ENCODE data around the gene SRP19. TPM values are rescaled to one million over a fixed set of nuclear protein-coding genes. Genes with fewer than 3 reads are reported as not detected.

The SRP19 gene
- total RNA-seq, 1 experiment from 2014 or later: 42.9 TPM

GRCh38 chr5:112820246-112820645, 40.8 kb upstream of the SRP19 start:
- TF ChIP-seq EZH2 (IDR thresholded peaks at IDR 0.05; ENCODE audit: low read length, unreplicated experiment): no peak
- TF ChIP-seq EZH2phosphoT487 (IDR thresholded peaks at IDR 0.05; ENCODE audit: borderline replicate concordance, low read length): no peak
- no peak for TF ChIP-seq CTCF (conservative IDR thresholded peaks at IDR 0.05; ENCODE audit: low read depth, low read length)
- ChIA-PET POLR2A (ENCODE audit: unreplicated experiment) (no interaction called here), CTCF (no interaction called here)
- no peaks in the 10 kb centered on the region for H3K9me3 ChIP-seq (ENCODE audit: low read length)
- H3K4me2 ChIP-seq (ENCODE audit: low read length): no peak overlapping the region
- BruUV-seq (replicated peaks): no TSS peak
- no peak overlapping the region for H3K4me3 ChIP-seq (ENCODE audit: low read length)
- peaks cover 9% of the 10 kb centered on the region for H3K4me1 ChIP-seq (ENCODE audit: insufficient read depth, low read length)
- no peak overlapping the region for H2AFZ ChIP-seq (ENCODE audit: low read length)
- H3K9ac ChIP-seq (ENCODE audit: low read length): no peak overlapping the region
- intact Hi-C loops (cut with micrococcal nuclease): no loop called here
- H3K27me3 ChIP-seq (ENCODE audit: low read length): no peaks in the 10 kb centered on the region
- DNase-seq (no peak), ATAC-seq (no peak)
- H3K9me2 ChIP-seq (replicated peaks; ENCODE audit: low read length): no peaks in the 10 kb centered on the region
- no peaks in the 10 kb centered on the region for H4K20me1 ChIP-seq (ENCODE audit: low read length)
- no peaks in the 10 kb centered on the region for H3F3A ChIP-seq (ENCODE audit: low read length, unreplicated experiment)
- H3K36me3 ChIP-seq (ENCODE audit: low read depth, low read length): no peaks in the 10 kb centered on the region
- H3K79me2 ChIP-seq (ENCODE audit: low read length): no peaks in the 10 kb centered on the region
- H3K27ac ChIP-seq (ENCODE audit: low read length): no peak overlapping the region

DNA sequence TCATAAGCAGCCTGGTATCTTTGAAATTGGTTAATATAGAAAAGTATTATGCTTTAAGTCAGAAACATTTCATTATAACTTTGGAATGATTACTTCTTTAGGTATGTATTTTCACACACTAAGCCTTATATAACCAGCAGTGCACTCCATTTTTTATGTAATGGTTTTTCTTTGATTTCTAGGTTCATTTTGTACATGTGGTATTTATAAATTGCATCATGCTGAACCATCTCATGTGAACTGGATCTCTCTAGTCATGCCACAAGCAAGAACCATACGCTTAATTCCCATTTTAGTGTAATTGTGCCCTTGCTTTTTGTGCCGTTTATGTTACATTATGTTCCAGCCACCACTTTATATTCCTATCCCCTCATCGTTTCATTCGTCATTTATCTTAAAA, 38.6 kb upstream of the SRP19 start:
- TF ChIP-seq CTCF (conservative IDR thresholded peaks at IDR 0.05; ENCODE audit: low read depth, low read length): no peak
- no peak for TF ChIP-seq EZH2phosphoT487 (IDR thresholded peaks at IDR 0.05; ENCODE audit: borderline replicate concordance, low read length)
- no peak for TF ChIP-seq EZH2 (IDR thresholded peaks at IDR 0.05; ENCODE audit: low read length, unreplicated experiment)
- Histone ChIP-seq H3K4me2 (ENCODE audit: low read length) (no peak overlapping the region), H3K27me3 (ENCODE audit: low read length) (no peaks in the 10 kb centered on the region), H3K9ac (ENCODE audit: low read length) (no peak overlapping the region), H3K4me3 (ENCODE audit: low read length) (no peak overlapping the region), H2AFZ (ENCODE audit: low read length) (no peak overlapping the region), H3K9me3 (ENCODE audit: low read length) (no peaks in the 10 kb centered on the region), H3K36me3 (ENCODE audit: low read depth, low read length) (no peaks in the 10 kb centered on the region), H3K4me1 (ENCODE audit: insufficient read depth, low read length) (peaks cover 9% of the 10 kb centered on the region), H4K20me1 (ENCODE audit: low read length) (no peaks in the 10 kb centered on the region), H3K79me2 (ENCODE audit: low read length) (no peaks in the 10 kb centered on the region), H3K9me2 (replicated peaks; ENCODE audit: low read length) (no peaks in the 10 kb centered on the region), H3F3A (ENCODE audit: low read length, unreplicated experiment) (no peaks in the 10 kb centered on the region), H3K27ac (ENCODE audit: low read length) (no peak overlapping the region)
- ChIA-PET POLR2A (ENCODE audit: unreplicated experiment) (interaction anchor here (0.6 kb wide), 1 partner anchor 10 kb away, joined by 4 read pairs; no protein-coding TSS in a partner anchor), CTCF (no interaction called here)
- BruUV-seq (replicated peaks): no TSS peak
- ATAC-seq (no peak), DNase-seq (no peak)
- intact Hi-C loops (cut with micrococcal nuclease): no loop called here

GRCh38 chr5:112823181-112823580, 37.9 kb upstream of the SRP19 start:
- H3K79me2 ChIP-seq (ENCODE audit: low read length): no peaks in the 10 kb centered on the region
- no peak overlapping the region; the same call in 1 of the 2 replicates for H3K4me2 ChIP-seq (ENCODE audit: low read length)
- TF ChIP-seq CTCF (conservative IDR thresholded peaks at IDR 0.05; ENCODE audit: low read depth, low read length) (no peak), EZH2 (IDR thresholded peaks at IDR 0.05; ENCODE audit: low read length, unreplicated experiment) (no peak), EZH2phosphoT487 (IDR thresholded peaks at IDR 0.05; ENCODE audit: borderline replicate concordance, low read length) (no peak)
- BruUV-seq (replicated peaks): no TSS peak
- ATAC-seq (no peak), DNase-seq (no peak)
- H3K36me3 ChIP-seq (ENCODE audit: low read depth, low read length): no peaks in the 10 kb centered on the region
- H3K27me3 ChIP-seq (ENCODE audit: low read length): no peaks in the 10 kb centered on the region
- no peak overlapping the region for H2AFZ ChIP-seq (ENCODE audit: low read length)
- no peak overlapping the region for H3K9ac ChIP-seq (ENCODE audit: low read length)
- CTCF ChIA-PET: no interaction called here
- H3K9me3 ChIP-seq (ENCODE audit: low read length): no peaks in the 10 kb centered on the region
- intact Hi-C loops (cut with micrococcal nuclease): no loop called here
- POLR2A ChIA-PET (ENCODE audit: unreplicated experiment): no interaction called here
- H4K20me1 ChIP-seq (ENCODE audit: low read length): no peaks in the 10 kb centered on the region
- H3K27ac ChIP-seq (ENCODE audit: low read length): no peak overlapping the region
- H3K4me1 ChIP-seq (ENCODE audit: insufficient read depth, low read length): peaks cover 9% of the 10 kb centered on the region
- no peak overlapping the region for H3K4me3 ChIP-seq (ENCODE audit: low read length)
- H3K9me2 ChIP-seq (replicated peaks; ENCODE audit: low read length): no peaks in the 10 kb centered on the region
- no peaks in the 10 kb centered on the region for H3F3A ChIP-seq (ENCODE audit: low read length, unreplicated experiment)

All from PC-3 (cell line).